PC-3 (cell line): Measurements from ENCODE around the gene ATG4B. TPM values are rescaled to one million over a fixed set of nuclear protein-coding genes. Genes with fewer than 3 reads are reported as not detected.

Experiments used
- ATAC-seq: fragments of 200-7000 bp; cut with Tn5 transposase; 2 replicates; pipeline ENCODE4 v1.9.1; 2020; ENCODE audit warnings: mild to moderate bottlenecking, moderate library complexity
- BruUV-seq: library from RNA; stranded (reverse); fragments of 400-500 nt; replicated peaks from 2 replicates; lab custom pipeline; 2021; lab: Mats Ljungman, UMichigan
- CTCF ChIA-PET: fragments of 300-600 bp; sonication (Branson Sonifier 250); formaldehyde crosslinking; loops from one replicate; lab custom pipeline; 2022; ENCODE audit warnings: antibody characterized with exemption; lab: Charles Lee
- POLR2A ChIA-PET: fragments of 300-600 bp; sonication (Branson Sonifier 250); formaldehyde crosslinking; loops from one replicate; lab custom pipeline; 2022; ENCODE audit warnings: antibody characterized with exemption; ENCODE audit not compliant: unreplicated experiment; lab: Charles Lee
- DNase-seq: peaks from one replicate; pipeline ENCODE4 v3.0.0-alpha.2; 2015
- H2AFZ ChIP-seq: fragments of 300-600 bp; sonication (generic); 2 replicates; pipeline ENCODE4 v1.6.0; 2016; ENCODE audit warnings: antibody characterized with exemption, low read length
- H3F3A ChIP-seq: fragments of 300-600 bp; sonication (generic); one replicate; pipeline ENCODE4 v1.6.0; 2017; ENCODE audit warnings: antibody characterized with exemption, low read length, control low read depth, mild to moderate bottlenecking; ENCODE audit not compliant: unreplicated experiment
- H3K27ac ChIP-seq: fragments of 300-600 bp; sonication (generic); 2 replicates; pipeline ENCODE4 v1.5.1; 2016; ENCODE audit warnings: mild to moderate bottlenecking, low read length
- H3K27me3 ChIP-seq: fragments of 300-600 bp; sonication (generic); 2 replicates; pipeline ENCODE4 v1.6.1; 2016; ENCODE audit warnings: low read length, mixed read lengths
- H3K36me3 ChIP-seq: fragments of 300-600 bp; sonication (generic); 2 replicates; pipeline ENCODE4 v1.6.1; 2016; ENCODE audit warnings: low read depth, mixed run types, low read length, mixed read lengths
- H3K4me1 ChIP-seq: fragments of 300-600 bp; sonication (generic); 2 replicates; pipeline ENCODE4 v1.5.1; 2016; ENCODE audit warnings: low read length; ENCODE audit not compliant: insufficient read depth
- H3K4me2 ChIP-seq: fragments of 300-600 bp; sonication (generic); 2 replicates; pipeline ENCODE4 v1.6.0; 2016; ENCODE audit warnings: low read length
- H3K4me3 ChIP-seq: fragments of 300-600 bp; sonication (generic); 2 replicates; pipeline ENCODE4 v1.5.1; 2016; ENCODE audit warnings: mild to moderate bottlenecking, low read length, mixed read lengths
- H3K79me2 ChIP-seq: fragments of 300-600 bp; sonication (generic); 2 replicates; pipeline ENCODE4 v1.6.1; 2017; ENCODE audit warnings: low read length, mixed read lengths
- H3K9ac ChIP-seq: fragments of 300-600 bp; sonication (generic); 2 replicates; pipeline ENCODE4 v1.6.0; 2016; ENCODE audit warnings: mild to moderate bottlenecking, low read length
- H3K9me2 ChIP-seq: fragments of 300-600 bp; sonication (generic); replicated peaks from 2 replicates; pipeline ENCODE4 v1.6.1; 2016; ENCODE audit warnings: mixed run types, low read length, mixed read lengths
- H3K9me3 ChIP-seq: fragments of 300-600 bp; sonication (generic); 2 replicates; pipeline ENCODE4 v1.6.1; 2016; ENCODE audit warnings: low read length, mixed read lengths
- H4K20me1 ChIP-seq: fragments of 300-600 bp; sonication (generic); 2 replicates; pipeline ENCODE4 v1.6.1; 2016; ENCODE audit warnings: low read length, mixed read lengths
- CTCF ChIP-seq: fragments of 300-600 bp; sonication (generic); conservative IDR thresholded peaks from 2 replicates; pipeline ENCODE4 v1.5.1; 2017; ENCODE audit warnings: antibody characterized with exemption, low read depth, mild to moderate bottlenecking, low read length
- EZH2 ChIP-seq: fragments of 300-600 bp; sonication (generic); IDR thresholded peaks from one replicate; pipeline ENCODE4 v1.6.1; 2017; ENCODE audit warnings: antibody characterized with exemption, mild to moderate bottlenecking, low read length; ENCODE audit not compliant: unreplicated experiment
- EZH2phosphoT487 ChIP-seq: fragments of 300-600 bp; sonication (generic); IDR thresholded peaks from 2 replicates; pipeline ENCODE4 v1.6.1; 2018; ENCODE audit warnings: mild to moderate bottlenecking, antibody characterized with exemption, low read length, borderline replicate concordance
- intact Hi-C: fragments of 100-400 bp; cut with micrococcal nuclease; formaldehyde crosslinking; loops from 2 replicates; pipeline ENCODE4 v1.9.0; 2023
- total RNA-seq: library from RNA; depleted of rRNA; stranded (reverse); fragments of >200 nt; gene quantifications from 2 replicates; pipeline ENCODE4 v1.2.3, GENCODE V29; 2014

The ATG4B gene
- total RNA-seq, 1 experiment from 2014 or later: 83.0 TPM

- no peaks in the 10 kb centered on the region for H3K27me3 ChIP-seq
- peak overlapping the region; percentile 97 for H3K9ac ChIP-seq
- no TSS peak for BruUV-seq
- ChIA-PET POLR2A (interaction anchor here (0.6 to 1.1 kb wide), 5 partner anchors 14 to 31 kb away, joined by 3 to 9 read pairs (median 4); partner anchors contain the start of gene DTYMK), CTCF (no interaction called here)
- no peaks in the 10 kb centered on the region for H3F3A ChIP-seq
- H3K9me2 ChIP-seq: no peaks in the 10 kb centered on the region
- intact Hi-C loops: loop anchor here (2.0 kb wide), 3 partner anchors 16 to 38 kb away; partner anchors contain the start of gene DTYMK
- H3K27ac ChIP-seq: peak overlapping the region; percentile 89; the same call in 1 of the 2 replicates
- peaks cover 5% of the 10 kb centered on the region; the same call in 1 of the 2 replicates for H3K4me1 ChIP-seq
- H4K20me1 ChIP-seq: no peaks in the 10 kb centered on the region
- peak overlapping the region; percentile 56 for H2AFZ ChIP-seq
- H3K9me3 ChIP-seq: no peaks in the 10 kb centered on the region
- H3K36me3 ChIP-seq: peaks cover 13% of the 10 kb centered on the region
- peak overlapping the region; percentile 78 for H3K4me3 ChIP-seq
- ATAC-seq (peak; percentile 74), DNase-seq (peak; percentile 73)
- TF ChIP-seq CTCF: peak; percentile 56
- TF ChIP-seq EZH2phosphoT487: no peak
- H3K79me2 ChIP-seq: peaks cover 20% of the 10 kb centered on the region
- H3K4me2 ChIP-seq: peak overlapping the region; percentile 92
Observed at GRCh38 chr2:241702155-241703031, 64.9 kb downstream of the ATG4B start.

- H2AFZ ChIP-seq: no peak overlapping the region
- ATAC-seq (no peak), DNase-seq (peak; percentile 19)
- H3K27me3 ChIP-seq: no peaks in the 10 kb centered on the region
- H3K9me2 ChIP-seq: no peaks in the 10 kb centered on the region
- TF ChIP-seq EZH2 (no peak), EZH2phosphoT487 (no peak), CTCF (no peak)
- peaks cover 13% of the 10 kb centered on the region for H3K36me3 ChIP-seq
- intact Hi-C loops: loop anchor here (2.0 kb wide), 3 partner anchors 16 to 38 kb away; partner anchors contain the start of gene DTYMK
- no peak overlapping the region for H3K27ac ChIP-seq
- H3K4me2 ChIP-seq: peak overlapping the region; percentile 92
- peak overlapping the region; percentile 78 for H3K4me3 ChIP-seq
- CTCF ChIA-PET: no interaction called here
- peak overlapping the region; percentile 72 for H3K9ac ChIP-seq
- no TSS peak for BruUV-seq
- H3K9me3 ChIP-seq: no peaks in the 10 kb centered on the region
- H4K20me1 ChIP-seq: no peaks in the 10 kb centered on the region
- no peaks in the 10 kb centered on the region for H3F3A ChIP-seq
- peaks cover 20% of the 10 kb centered on the region for H3K79me2 ChIP-seq
- H3K4me1 ChIP-seq: peaks cover 5% of the 10 kb centered on the region; the same call in 1 of the 2 replicates
- POLR2A ChIA-PET: no interaction called here
Observed at GRCh38 chr2:241703032-241703604, 65.6 kb downstream of the ATG4B start.
